ENCODE data around the gene NACA.

Gene NACA

GRCh38 chr12:56724972-56725722 lies at the start of gene NACA (continued):
- peak; percentile 93 for TF ChIP-seq ZBTB7A (tag by site-specific recombination; IDR thresholded peaks at IDR 0.05; ENCODE audit: low read depth)
- TF ChIP-seq ZNF670 (tag by site-specific recombination; IDR thresholded peaks at IDR 0.05; ENCODE audit: low read depth), result no peak
- TF ChIP-seq ZBTB21 (tag by site-specific recombination; IDR thresholded peaks at IDR 0.05), result no peak; the same call in 1 of the 2 replicates
- no peak for TF ChIP-seq ZNF423 (tag by site-specific recombination; IDR thresholded peaks at IDR 0.05)
- no peak for TF ChIP-seq ZNF138 (tag by site-specific recombination; IDR thresholded peaks at IDR 0.05; ENCODE audit: borderline replicate concordance)
- no peak for TF ChIP-seq ZNF514 (tag by site-specific recombination; IDR thresholded peaks at IDR 0.05)
- TF ChIP-seq ZNF202 (tag by site-specific recombination; IDR thresholded peaks at IDR 0.05; ENCODE audit: borderline replicate concordance), result no peak
- no peak for TF ChIP-seq ZNF558 (tag by site-specific recombination; IDR thresholded peaks at IDR 0.05)
- no peak for TF ChIP-seq ZSCAN16 (tag by site-specific recombination; IDR thresholded peaks at IDR 0.05)
- TF ChIP-seq ZFP3 (tag by site-specific recombination; IDR thresholded peaks at IDR 0.05; ENCODE audit: low read depth), result peak; percentile 60
- TF ChIP-seq ZNF16 (tag by site-specific recombination; IDR thresholded peaks at IDR 0.05; ENCODE audit: low read depth), result no peak
- TF ChIP-seq PRDM6 (tag by site-specific recombination; IDR thresholded peaks at IDR 0.05), result 0 out of 2 replicates have a peak, but pooled peaks have one; percentile 21
- no peak for TF ChIP-seq PRDM2 (tag by site-specific recombination; IDR thresholded peaks at IDR 0.05; ENCODE audit: borderline replicate concordance)
- no peak for TF ChIP-seq ZNF362 (tag by site-specific recombination; IDR thresholded peaks at IDR 0.05)
- no peak for TF ChIP-seq ZNF830 (tag by site-specific recombination; IDR thresholded peaks at IDR 0.05; ENCODE audit: low read depth)
- no peak for TF ChIP-seq GFI1B (tag by site-specific recombination; IDR thresholded peaks at IDR 0.05)
- no peak for TF ChIP-seq HIC1 (tag by site-specific recombination; IDR thresholded peaks at IDR 0.05)
- TF ChIP-seq ZNF433 (tag by site-specific recombination; IDR thresholded peaks at IDR 0.05; ENCODE audit: low read depth), result no peak
- TF ChIP-seq ZNF585B (tag by site-specific recombination; IDR thresholded peaks at IDR 0.05), result no peak
- no peak for TF ChIP-seq ZNF112 (tag by site-specific recombination; IDR thresholded peaks at IDR 0.05)
- TF ChIP-seq ZNF704 (tag by site-specific recombination; IDR thresholded peaks at IDR 0.05), result no peak
- no peak for TF ChIP-seq ZNF426 (tag by site-specific recombination; IDR thresholded peaks at IDR 0.05)
- TF ChIP-seq ZNF37A (tag by site-specific recombination; IDR thresholded peaks at IDR 0.05), result no peak
- no peak for TF ChIP-seq ZNF23 (tag by site-specific recombination; IDR thresholded peaks at IDR 0.05; ENCODE audit: borderline replicate concordance)
- TF ChIP-seq ZNF248 (tag by site-specific recombination; IDR thresholded peaks at IDR 0.05), result no peak
- TF ChIP-seq GLI2 (tag by site-specific recombination; IDR thresholded peaks at IDR 0.05; ENCODE audit: borderline replicate concordance, low read depth), result no peak
- TF ChIP-seq GLIS2 (tag by site-specific recombination; IDR thresholded peaks at IDR 0.05), result peak; percentile 89
- TF ChIP-seq ZNF175 (tag by site-specific recombination; IDR thresholded peaks at IDR 0.05), result no peak

Data from HEK293 (cell line).